DMS53 treated with DMSO at 0.1 percent for 48 hours (cell line): ENCODE measurements around the gene SDHD.
A peak's percentile ranks its signal among the peaks of the same experiment; 100 is the strongest.
"Not testable (repeated sequence)": the region's sequence is repeated elsewhere in the genome, so short reads cannot be mapped to it uniquely, and the experiment has no call there.

Experiments
- DNase-seq: peaks from one replicate; lab custom pipeline; 2025; ENCODE audit not compliant: unreplicated experiment; lab: John Stamatoyannopoulos, UW

Gene SDHD

GRCh38 chr11:112086422-112087191 is at the start of gene SDHD, which contains the start of gene TIMM8B:
TSS of gene SDHD (plus strand) at chr11:112086873. CDS start at chr11:112086908, 35 bp downstream.
TSS of gene TIMM8B (minus strand) at chr11:112086756. CDS start at chr11:112086723, 33 bp downstream.
- DNase-seq = peak; percentile 91

- DNase-seq = no peak
These were observed 49.1 kb upstream of the SDHD start for GRCh38 chr11:112037527-112037926.

GRCh38 chr11:112042161-112042960 is 44.3 kb upstream of the SDHD start:
- DNase-seq = no peak

GRCh38 chr11:112042961-112043304 is 43.7 kb upstream of the SDHD start:
- DNase-seq = no peak

GRCh38 chr11:112044961-112045360 is 41.7 kb upstream of the SDHD start:
- no peak for DNase-seq

DNA sequence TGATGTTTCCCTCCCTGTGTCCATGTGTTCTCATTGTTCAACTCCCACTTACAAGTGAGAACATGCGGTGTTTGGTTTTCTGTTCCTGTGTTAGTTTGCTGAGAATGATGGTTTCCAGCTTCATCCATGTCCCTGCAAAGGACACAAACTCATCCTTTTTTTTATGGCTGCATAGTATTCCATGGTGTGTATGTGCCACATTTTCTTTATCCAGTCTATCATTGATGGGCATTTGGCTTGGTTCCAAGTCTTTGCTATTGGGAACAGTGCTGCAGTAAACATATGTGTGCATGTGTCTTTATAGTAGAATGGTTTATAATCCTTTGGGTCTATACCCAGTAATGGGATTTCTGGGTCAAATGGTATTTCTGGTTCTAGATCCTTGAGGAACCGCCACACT is 40.0 kb upstream of the SDHD start:
- not testable (repeated sequence) for DNase-seq

DNA sequence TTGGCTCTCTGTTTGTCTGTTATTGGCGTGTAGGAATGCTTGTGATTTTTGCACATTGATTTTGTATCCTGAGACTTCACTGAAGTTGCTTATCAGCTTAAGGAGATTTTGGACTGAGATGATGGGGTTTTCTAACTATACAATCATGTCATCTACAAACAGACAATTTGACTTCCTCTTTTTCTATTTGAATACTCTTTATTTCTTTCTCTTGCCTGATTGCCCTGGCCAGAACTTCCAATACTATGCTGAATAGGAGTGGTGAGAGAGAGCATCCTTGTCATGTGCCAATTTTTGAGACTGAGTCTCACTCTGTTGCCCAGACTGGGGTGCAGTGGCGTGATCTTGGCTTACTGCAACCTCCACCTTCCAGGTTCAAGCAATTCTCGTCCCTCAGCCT is 38.4 kb upstream of the SDHD start:
- DNase-seq = not testable (repeated sequence)

GRCh38 chr11:112049777-112050176 is 36.9 kb upstream of the SDHD start:
- DNase-seq = no peak

- DNase-seq = no peak
These were observed 36.0 kb upstream of the SDHD start for GRCh38 chr11:112050721-112051120.

DNA sequence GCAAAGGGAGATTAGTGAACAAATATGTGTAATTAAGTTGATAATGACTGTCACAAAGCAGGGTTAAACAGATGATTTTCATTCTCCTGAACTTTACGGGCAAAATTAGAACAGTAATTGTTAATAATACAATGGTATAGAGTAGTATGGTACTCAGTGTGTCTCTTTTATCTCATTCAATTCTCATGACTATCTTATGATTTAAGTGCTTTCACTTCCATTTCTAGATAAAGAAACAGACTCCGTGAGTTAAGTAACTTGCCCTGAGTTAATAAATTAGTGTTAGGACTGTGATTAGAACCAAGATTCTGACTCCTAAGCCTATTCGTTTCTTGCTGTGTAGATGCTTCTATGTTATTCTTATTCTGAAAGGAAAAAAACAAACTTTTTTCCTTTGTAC is 34.9 kb upstream of the SDHD start:
- no peak for DNase-seq

DNA sequence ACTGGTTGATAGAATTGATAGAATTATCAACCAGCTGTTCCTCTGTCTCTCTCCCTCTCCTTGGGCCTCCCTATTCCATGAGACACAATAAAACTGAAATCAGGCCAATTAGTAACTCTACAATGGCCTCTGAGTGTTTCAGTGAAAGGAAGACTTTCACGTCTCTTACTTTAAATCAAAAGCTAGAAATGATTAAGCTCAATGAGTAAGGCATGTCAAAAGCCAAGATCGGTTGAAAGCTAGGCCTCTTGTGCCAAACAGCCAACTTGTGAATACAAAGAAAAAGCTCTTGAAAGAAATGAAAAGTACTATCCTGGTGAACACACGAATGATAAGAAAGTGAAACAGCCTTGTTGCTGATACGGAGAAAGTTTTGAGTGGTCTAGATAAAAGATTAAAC is 29.5 kb upstream of the SDHD start:
- no peak for DNase-seq

GRCh38 chr11:112058103-112058502 is 28.6 kb upstream of the SDHD start:
- DNase-seq = no peak

DNA sequence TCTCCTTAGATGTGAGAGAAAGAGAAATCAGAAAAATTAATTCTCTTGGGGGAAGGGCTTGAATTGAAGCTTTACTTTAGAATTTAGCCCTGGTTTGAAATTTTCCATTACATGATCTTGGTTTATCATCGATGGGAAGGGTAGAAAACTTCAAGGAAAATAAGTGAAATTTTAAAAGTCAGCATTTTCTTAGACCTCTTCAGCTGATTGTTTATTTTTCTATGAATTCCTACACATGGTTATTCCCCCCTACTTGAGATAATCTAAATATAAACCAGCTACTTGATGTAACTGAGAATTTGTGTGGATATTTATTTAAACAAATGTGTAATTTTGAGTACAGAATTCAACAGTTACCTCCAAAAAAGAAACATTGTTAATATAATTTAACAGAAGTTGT is 23.8 kb upstream of the SDHD start:
- no peak for DNase-seq

DNA sequence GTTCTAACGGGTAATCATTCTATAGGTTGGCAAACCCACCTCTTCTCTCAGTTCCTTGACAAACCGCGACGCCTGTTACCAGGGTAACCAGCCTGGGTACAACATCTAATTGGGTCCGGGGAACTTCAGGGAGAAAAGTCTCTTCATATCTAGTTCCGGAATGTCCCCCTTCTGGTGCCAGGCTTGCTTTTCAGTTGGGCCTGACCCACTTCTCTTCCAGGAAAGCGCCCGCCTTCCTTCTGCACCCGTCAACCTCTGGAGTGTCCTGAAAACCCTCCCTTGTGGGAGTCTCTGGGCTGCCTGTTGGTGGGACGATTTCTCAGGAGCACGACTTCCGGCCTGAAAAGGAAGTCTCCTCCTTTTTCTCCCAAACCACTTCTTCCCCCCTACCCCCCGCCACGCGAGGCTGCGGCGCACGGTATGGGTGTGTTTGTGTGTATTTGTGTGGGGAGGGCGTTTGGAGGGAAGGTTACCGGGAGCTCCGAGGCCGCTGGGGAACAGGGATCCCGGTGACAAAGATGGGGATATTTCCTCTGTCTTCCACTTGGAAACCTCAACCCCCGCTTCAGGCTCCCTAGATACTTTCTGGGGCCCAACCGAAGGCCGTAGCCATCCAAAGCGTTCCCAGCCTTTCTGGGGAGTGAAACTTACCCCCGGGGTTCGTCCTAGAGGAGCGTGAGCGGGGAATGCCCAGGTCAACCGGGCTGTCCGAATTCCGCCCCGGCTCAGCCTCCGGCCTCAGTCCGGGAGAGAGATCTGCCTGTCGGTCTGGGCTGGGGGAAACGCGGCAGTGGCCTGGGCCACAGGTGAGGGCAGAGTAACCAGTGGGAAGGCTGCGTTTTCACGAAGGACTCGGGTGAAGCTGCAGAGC is 12.5 kb upstream of the SDHD start, which contains the start of the genes NKAPD1 and PIH1D2:
Gene NKAPD1, plus strand, starts transcription at position 359 of the 871 bp plus-strand sequence. CDS start 1,276 bp downstream, outside the sequence.
Gene PIH1D2, minus strand, starts transcription at position 77 of the 871 bp plus-strand sequence. CDS start 843 bp downstream, outside the sequence.
- peak; percentile 69 for DNase-seq

DNA sequence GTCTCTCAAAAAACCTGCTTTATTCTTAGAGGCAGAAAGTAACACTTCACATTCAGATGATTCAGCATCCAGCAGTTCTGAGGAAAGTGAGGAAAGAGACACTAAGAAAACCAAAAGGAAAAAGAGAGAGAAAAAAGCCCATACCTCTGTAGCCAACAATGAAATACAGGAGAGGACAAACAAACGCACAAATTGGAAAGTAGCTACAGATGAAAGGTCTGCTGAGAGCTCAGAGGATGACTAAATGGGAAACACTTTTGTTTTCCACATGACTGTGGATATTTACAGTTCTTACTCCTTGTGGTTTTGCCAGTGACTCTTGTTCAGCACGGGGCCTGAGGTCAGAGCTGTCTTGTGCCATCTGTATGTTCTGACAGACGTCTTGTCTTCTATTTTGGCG is 3.9 kb upstream of the SDHD start:
- DNase-seq = no peak

DNA sequence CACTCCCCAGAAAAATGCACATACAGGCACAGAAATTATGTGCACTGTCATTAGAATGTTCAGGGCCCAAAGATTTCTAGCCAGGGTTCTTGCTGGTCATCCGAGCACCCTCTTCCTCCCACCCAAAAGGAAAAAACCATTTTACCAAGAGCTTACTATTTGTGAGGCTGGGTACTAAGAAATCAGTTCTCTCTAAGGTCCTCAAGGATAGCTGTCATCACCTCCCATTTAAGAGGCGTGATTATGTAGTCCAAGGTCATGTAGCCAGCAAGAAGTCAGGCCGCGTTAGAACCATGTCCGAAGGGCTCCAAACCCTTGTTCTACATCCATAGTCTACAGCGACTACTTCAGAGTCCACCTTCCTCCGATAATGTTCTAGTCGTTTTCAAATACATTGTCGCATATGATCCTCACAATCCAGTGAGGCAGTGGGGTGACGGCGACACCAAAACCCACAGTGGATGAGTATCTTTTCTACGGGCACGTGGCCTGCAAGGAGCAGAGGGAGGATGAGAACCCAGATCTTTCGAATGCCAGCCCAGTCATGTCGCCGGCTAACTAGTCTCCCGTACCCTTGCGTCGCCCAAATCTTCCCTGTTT is 751 bp upstream of the SDHD start:
- DNase-seq = no peak

GRCh38 chr11:112087212-112087611 is 539 bp downstream of the SDHD start:
- DNase-seq = no peak

- DNase-seq = not testable (repeated sequence)
These were observed 8.6 kb downstream of the SDHD start for GRCh38 chr11:112095302-112095701.

DNA sequence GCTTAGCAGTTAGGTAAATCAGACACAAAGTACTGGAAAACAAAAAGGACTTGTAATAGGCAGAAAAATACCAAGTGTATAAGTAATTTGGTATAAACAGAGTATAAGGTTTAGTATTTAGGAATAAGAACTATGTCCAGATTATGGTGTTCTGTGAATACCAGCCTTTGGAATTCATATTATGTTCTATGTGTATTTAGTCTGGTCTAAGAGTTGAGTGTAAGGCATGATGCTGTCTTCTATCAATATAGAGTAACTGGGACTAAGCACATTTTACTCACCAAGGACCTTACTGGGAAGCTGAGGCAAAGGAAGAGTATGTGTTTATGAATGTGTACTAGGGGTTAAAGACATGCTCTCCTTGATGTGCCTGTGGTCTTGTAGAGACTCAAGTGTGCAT is 9.5 kb downstream of the SDHD start:
- no peak for DNase-seq

GRCh38 chr11:112097734-112098528 is 11.3 kb downstream of the SDHD start:
- DNase-seq = no peak
